GM21447 (cell line): Measurements from ENCODE around the gene DNMBP.

Experiments
- ATAC-seq: cut with Tn5 transposase; IDR thresholded peaks from one replicate; pipeline ENCODE4 v1.9.1; 2021; ENCODE audit not compliant: unreplicated experiment

The DNMBP gene

GRCh38 chr10:100009793-100010676 is at the start of gene DNMBP:
Gene DNMBP, minus strand, starts transcription at chr10:100009947. Its CDS starts 37,823 bp downstream, at chr10:99972124.
- peak; percentile 48 for ATAC-seq

- ATAC-seq: no peak
Measured at GRCh38 chr10:100057948-100058347, 48.2 kb upstream of the DNMBP start.

GRCh38 chr10:100053686-100054460 is 44.1 kb upstream of the DNMBP start:
- ATAC-seq: no peak

- ATAC-seq: no peak
Measured at GRCh38 chr10:100046021-100046486, 36.3 kb upstream of the DNMBP start.

GRCh38 chr10:100045592-100045991 is 35.8 kb upstream of the DNMBP start:
- ATAC-seq: no peak

- ATAC-seq: no peak
Measured at GRCh38 chr10:100043796-100044195, 34.0 kb upstream of the DNMBP start.

GRCh38 chr10:100043344-100043743 is 33.6 kb upstream of the DNMBP start:
- no peak for ATAC-seq

GRCh38 chr10:100041306-100042002 is 31.7 kb upstream of the DNMBP start:
- no peak for ATAC-seq

- no peak for ATAC-seq
Measured at GRCh38 chr10:100038561-100039071, 28.9 kb upstream of the DNMBP start.

GRCh38 chr10:100037758-100038315 is 28.1 kb upstream of the DNMBP start:
- no peak for ATAC-seq

- ATAC-seq: no peak
Measured at GRCh38 chr10:100036850-100037249, 27.1 kb upstream of the DNMBP start.

GRCh38 chr10:100033766-100034418 is 24.1 kb upstream of the DNMBP start:
- ATAC-seq: no peak

- no peak for ATAC-seq
Measured at GRCh38 chr10:100027416-100027815, 17.7 kb upstream of the DNMBP start.

- no peak for ATAC-seq
Measured at GRCh38 chr10:100025576-100025975, 15.8 kb upstream of the DNMBP start.

- ATAC-seq: no peak
Measured at GRCh38 chr10:100024748-100025147, 15.0 kb upstream of the DNMBP start.

- no peak for ATAC-seq
Measured at GRCh38 chr10:100022403-100022802, 12.7 kb upstream of the DNMBP start.

GRCh38 chr10:100021322-100021721 is 11.6 kb upstream of the DNMBP start:
- ATAC-seq: no peak

- ATAC-seq: no peak
Measured at GRCh38 chr10:100020886-100021253, 11.1 kb upstream of the DNMBP start.

- peak; percentile 79 for ATAC-seq
Measured at GRCh38 chr10:100020142-100020885, 10.6 kb upstream of the DNMBP start.

- ATAC-seq: no peak
Measured at GRCh38 chr10:100019787-100020141, 10.0 kb upstream of the DNMBP start.
